ENCODE measurements around the gene IGF1R. TPM values are rescaled to one million over a fixed set of nuclear protein-coding genes. Genes with fewer than 3 reads are reported as not detected.

The IGF1R gene
- total and polyA plus RNA-seq, 2 of the 13 experiments (the other 11 are each of a cell fraction or from before 2014, with no cell fraction given), result 15.9 to 18.4 TPM

DNA sequence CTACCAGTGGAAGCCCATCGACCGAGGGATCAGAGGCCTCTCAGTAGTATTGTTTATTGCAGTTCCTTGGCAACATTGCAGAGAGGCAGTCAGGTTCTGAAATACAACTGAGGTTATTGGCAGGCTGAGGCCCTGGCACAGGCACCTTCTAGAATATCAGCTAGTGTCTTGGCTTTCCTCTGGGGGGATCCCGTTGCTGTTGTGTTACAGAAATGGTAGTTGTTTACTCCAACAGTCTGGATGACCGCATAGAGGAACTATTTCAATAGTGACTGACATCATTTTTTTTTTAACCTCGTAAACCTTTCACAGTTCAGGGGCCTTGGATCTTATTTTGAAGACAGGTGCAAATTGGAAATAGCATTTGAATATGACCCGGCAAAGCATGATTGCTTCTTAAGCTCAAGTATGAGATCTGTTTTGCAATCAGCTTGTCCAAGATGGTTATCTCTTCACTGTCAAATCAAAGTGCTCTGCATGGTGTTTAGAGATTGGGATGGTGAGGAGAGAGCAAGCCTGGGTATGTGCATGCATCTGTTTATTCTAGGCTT lies 295.3 kb downstream of the IGF1R start (continued):
- TF ChIP-seq ZNF891 (CRISPR knock-in tag; IDR thresholded peaks at IDR 0.05), result no peak
- TF ChIP-seq, protein P1, sequence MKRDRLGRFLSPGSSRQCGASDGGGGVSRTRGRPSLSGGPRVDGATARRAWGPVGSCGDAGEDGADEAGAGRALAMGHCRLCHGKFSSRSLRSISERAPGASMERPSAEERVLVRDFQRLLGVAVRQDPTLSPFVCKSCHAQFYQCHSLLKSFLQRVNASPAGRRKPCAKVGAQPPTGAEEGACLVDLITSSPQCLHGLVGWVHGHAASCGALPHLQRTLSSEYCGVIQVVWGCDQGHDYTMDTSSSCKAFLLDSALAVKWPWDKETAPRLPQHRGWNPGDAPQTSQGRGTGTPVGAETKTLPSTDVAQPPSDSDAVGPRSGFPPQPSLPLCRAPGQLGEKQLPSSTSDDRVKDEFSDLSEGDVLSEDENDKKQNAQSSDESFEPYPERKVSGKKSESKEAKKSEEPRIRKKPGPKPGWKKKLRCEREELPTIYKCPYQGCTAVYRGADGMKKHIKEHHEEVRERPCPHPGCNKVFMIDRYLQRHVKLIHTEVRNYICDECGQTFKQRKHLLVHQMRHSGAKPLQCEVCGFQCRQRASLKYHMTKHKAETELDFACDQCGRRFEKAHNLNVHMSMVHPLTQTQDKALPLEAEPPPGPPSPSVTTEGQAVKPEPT (CRISPR knock-in tag; IDR thresholded peaks at IDR 0.05; ENCODE audit: low read depth), result no peak
- no peak for TF ChIP-seq ZSCAN20 (CRISPR knock-in tag; IDR thresholded peaks at IDR 0.05; ENCODE audit: borderline replicate concordance)
- TF ChIP-seq CENPT (CRISPR knock-in tag; IDR thresholded peaks at IDR 0.05; ENCODE audit: low read depth), result no peak
- no peak for TF ChIP-seq MEIS2 (CRISPR knock-in tag; IDR thresholded peaks at IDR 0.05)
- TF ChIP-seq, protein P2, sequence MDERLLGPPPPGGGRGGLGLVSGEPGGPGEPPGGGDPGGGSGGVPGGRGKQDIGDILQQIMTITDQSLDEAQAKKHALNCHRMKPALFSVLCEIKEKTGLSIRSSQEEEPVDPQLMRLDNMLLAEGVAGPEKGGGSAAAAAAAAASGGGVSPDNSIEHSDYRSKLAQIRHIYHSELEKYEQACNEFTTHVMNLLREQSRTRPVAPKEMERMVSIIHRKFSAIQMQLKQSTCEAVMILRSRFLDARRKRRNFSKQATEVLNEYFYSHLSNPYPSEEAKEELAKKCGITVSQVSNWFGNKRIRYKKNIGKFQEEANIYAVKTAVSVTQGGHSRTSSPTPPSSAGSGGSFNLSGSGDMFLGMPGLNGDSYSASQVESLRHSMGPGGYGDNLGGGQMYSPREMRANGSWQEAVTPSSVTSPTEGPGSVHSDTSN (CRISPR knock-in tag; IDR thresholded peaks at IDR 0.05), result no peak
- no peak for TF ChIP-seq NFE2L2 (IDR thresholded peaks at IDR 0.05; ENCODE audit: low read length)
- TF ChIP-seq, protein P3, sequence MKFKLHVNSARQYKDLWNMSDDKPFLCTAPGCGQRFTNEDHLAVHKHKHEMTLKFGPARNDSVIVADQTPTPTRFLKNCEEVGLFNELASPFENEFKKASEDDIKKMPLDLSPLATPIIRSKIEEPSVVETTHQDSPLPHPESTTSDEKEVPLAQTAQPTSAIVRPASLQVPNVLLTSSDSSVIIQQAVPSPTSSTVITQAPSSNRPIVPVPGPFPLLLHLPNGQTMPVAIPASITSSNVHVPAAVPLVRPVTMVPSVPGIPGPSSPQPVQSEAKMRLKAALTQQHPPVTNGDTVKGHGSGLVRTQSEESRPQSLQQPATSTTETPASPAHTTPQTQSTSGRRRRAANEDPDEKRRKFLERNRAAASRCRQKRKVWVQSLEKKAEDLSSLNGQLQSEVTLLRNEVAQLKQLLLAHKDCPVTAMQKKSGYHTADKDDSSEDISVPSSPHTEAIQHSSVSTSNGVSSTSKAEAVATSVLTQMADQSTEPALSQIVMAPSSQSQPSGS (CRISPR knock-in tag; IDR thresholded peaks at IDR 0.05), result no peak
- TF ChIP-seq KDM5A (IDR thresholded peaks at IDR 0.05; ENCODE audit: borderline replicate concordance, low read length), result no peak
- TF ChIP-seq, protein P4, sequence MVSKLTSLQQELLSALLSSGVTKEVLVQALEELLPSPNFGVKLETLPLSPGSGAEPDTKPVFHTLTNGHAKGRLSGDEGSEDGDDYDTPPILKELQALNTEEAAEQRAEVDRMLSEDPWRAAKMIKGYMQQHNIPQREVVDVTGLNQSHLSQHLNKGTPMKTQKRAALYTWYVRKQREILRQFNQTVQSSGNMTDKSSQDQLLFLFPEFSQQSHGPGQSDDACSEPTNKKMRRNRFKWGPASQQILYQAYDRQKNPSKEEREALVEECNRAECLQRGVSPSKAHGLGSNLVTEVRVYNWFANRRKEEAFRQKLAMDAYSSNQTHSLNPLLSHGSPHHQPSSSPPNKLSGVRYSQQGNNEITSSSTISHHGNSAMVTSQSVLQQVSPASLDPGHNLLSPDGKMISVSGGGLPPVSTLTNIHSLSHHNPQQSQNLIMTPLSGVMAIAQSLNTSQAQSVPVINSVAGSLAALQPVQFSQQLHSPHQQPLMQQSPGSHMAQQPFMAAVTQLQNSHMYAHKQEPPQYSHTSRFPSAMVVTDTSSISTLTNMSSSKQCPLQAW (CRISPR knock-in tag; IDR thresholded peaks at IDR 0.05), result no peak
- TF ChIP-seq, protein P5, sequence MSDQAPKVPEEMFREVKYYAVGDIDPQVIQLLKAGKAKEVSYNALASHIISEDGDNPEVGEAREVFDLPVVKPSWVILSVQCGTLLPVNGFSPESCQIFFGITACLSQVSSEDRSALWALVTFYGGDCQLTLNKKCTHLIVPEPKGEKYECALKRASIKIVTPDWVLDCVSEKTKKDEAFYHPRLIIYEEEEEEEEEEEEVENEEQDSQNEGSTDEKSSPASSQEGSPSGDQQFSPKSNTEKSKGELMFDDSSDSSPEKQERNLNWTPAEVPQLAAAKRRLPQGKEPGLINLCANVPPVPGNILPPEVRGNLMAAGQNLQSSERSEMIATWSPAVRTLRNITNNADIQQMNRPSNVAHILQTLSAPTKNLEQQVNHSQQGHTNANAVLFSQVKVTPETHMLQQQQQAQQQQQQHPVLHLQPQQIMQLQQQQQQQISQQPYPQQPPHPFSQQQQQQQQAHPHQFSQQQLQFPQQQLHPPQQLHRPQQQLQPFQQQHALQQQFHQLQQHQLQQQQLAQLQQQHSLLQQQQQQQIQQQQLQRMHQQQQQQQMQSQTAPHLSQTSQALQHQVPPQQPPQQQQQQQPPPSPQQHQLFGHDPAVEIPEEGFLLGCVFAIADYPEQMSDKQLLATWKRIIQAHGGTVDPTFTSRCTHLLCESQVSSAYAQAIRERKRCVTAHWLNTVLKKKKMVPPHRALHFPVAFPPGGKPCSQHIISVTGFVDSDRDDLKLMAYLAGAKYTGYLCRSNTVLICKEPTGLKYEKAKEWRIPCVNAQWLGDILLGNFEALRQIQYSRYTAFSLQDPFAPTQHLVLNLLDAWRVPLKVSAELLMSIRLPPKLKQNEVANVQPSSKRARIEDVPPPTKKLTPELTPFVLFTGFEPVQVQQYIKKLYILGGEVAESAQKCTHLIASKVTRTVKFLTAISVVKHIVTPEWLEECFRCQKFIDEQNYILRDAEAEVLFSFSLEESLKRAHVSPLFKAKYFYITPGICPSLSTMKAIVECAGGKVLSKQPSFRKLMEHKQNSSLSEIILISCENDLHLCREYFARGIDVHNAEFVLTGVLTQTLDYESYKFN (CRISPR knock-in tag; conservative IDR thresholded peaks at IDR 0.05), result no peak
- TF ChIP-seq MTA1 (CRISPR knock-in tag; IDR thresholded peaks at IDR 0.05; ENCODE audit: borderline replicate concordance), result no peak
